Activated CD4-positive, alpha-beta T cell treated with anti-CD3 and anti-CD28 coated beads for 48 hours (primary cell): ENCODE results near the gene PODXL2.
"Not testable (repeated sequence)": the region's sequence is repeated elsewhere in the genome, so short reads cannot be mapped to it uniquely, and the experiment has no call there.

Experiments used
- DNase-seq: peaks from one replicate; pipeline ENCODE4 v3.0.0-alpha.2; 2020

PODXL2 gene

GRCh38 chr3:127605547-127605946, 23.4 kb upstream of the PODXL2 start:
- not testable (repeated sequence) for DNase-seq

GRCh38 chr3:127606086-127606805, 22.7 kb upstream of the PODXL2 start:
- DNase-seq, result no peak

GRCh38 chr3:127606981-127607595, 21.9 kb upstream of the PODXL2 start:
- no peak for DNase-seq

- DNase-seq, result no peak
Observed at GRCh38 chr3:127607675-127608361, 21.2 kb upstream of the PODXL2 start.

- DNase-seq, result no peak
Observed at GRCh38 chr3:127608362-127608718, 20.6 kb upstream of the PODXL2 start.

- no peak for DNase-seq
Observed at GRCh38 chr3:127610105-127610504, 18.9 kb upstream of the PODXL2 start.

- no peak for DNase-seq
Observed at GRCh38 chr3:127611251-127611650, 17.7 kb upstream of the PODXL2 start.

- DNase-seq, result no peak
Observed at GRCh38 chr3:127612966-127613365, 16.0 kb upstream of the PODXL2 start.

- DNase-seq, result no peak
Observed at GRCh38 chr3:127613406-127613805, 15.6 kb upstream of the PODXL2 start.

- DNase-seq, result no peak
Observed at GRCh38 chr3:127614928-127615589, 13.9 kb upstream of the PODXL2 start.

GRCh38 chr3:127615631-127616305, 13.2 kb upstream of the PODXL2 start:
- no peak for DNase-seq

- no peak for DNase-seq
Observed at GRCh38 chr3:127616836-127617605, 12.0 kb upstream of the PODXL2 start.

- DNase-seq, result no peak
Observed at GRCh38 chr3:127618891-127619290, 10.1 kb upstream of the PODXL2 start.

GRCh38 chr3:127620637-127621375, 8.2 kb upstream of the PODXL2 start:
- no peak for DNase-seq

GRCh38 chr3:127622031-127622430, 7.0 kb upstream of the PODXL2 start:
- no peak for DNase-seq

GRCh38 chr3:127622772-127623576, 6.0 kb upstream of the PODXL2 start:
- DNase-seq, result no peak

- DNase-seq, result no peak
Observed at GRCh38 chr3:127624063-127624462, 4.9 kb upstream of the PODXL2 start.

GRCh38 chr3:127625821-127626220, 3.2 kb upstream of the PODXL2 start:
- no peak for DNase-seq

- no peak for DNase-seq
Observed at GRCh38 chr3:127628426-127628787, 578 bp upstream of the PODXL2 start.
